Prostate gland (tissue), 2 donors: ENCODE data around the gene CFAP90.

Source experiments
- CTCF ChIP-seq, 4 experiments: fragments of 200-600 bp in 2 of 4; fragments of 450-650 bp in 2 of 4; sonication (generic) in 2 of 4; IDR thresholded peaks; 1 replicate in 3 of 4; 2 replicates in 1 of 4; pipeline ENCODE4 v1.5.1; 2016 to 2019; ENCODE audit warnings: antibody characterized with exemption in 4 of 4, mild to moderate bottlenecking in 2 of 4, moderate library complexity in 2 of 4
- POLR2A ChIP-seq: fragments of 450-650 bp; IDR thresholded peaks from one replicate; pipeline ENCODE4 v1.6.1; 2016; ENCODE audit warnings: antibody characterized with exemption, mild to moderate bottlenecking

GRCh38 chr5:7871653-7872052 lies 20.7 kb upstream of the CFAP90 start:
- no peak for TF ChIP-seq CTCF (IDR thresholded peaks at IDR 0.05)
- no peak for TF ChIP-seq POLR2A
